Measurements from ENCODE around the gene CCDC146.

The CCDC146 gene

DNA sequence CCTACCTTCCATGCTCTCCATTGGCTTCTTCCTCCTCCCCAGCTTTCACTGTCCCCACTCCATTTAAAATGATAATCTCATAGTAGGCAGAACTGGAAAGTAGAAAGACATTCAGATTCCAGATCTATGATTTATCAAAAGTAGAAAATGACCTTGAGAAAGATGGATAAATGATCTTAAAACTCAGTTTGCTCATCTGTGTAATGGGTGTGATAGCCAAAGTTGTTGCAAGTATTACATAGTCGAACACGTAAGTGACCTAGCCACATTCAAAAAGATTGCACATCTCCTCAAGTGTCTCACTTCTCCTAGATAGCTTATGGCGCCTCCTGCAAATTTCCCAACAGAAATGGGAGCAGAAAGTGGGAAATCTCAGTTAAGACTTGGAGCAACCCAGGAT, 167.0 kb downstream of the CCDC146 start:
- H3K27ac ChIP-seq: no peak overlapping the region
- ChIA-PET CTCF (no interaction called here), POLR2A (ENCODE audit: low non-redundant PET) (no interaction called here)
- TF ChIP-seq, protein P1, sequence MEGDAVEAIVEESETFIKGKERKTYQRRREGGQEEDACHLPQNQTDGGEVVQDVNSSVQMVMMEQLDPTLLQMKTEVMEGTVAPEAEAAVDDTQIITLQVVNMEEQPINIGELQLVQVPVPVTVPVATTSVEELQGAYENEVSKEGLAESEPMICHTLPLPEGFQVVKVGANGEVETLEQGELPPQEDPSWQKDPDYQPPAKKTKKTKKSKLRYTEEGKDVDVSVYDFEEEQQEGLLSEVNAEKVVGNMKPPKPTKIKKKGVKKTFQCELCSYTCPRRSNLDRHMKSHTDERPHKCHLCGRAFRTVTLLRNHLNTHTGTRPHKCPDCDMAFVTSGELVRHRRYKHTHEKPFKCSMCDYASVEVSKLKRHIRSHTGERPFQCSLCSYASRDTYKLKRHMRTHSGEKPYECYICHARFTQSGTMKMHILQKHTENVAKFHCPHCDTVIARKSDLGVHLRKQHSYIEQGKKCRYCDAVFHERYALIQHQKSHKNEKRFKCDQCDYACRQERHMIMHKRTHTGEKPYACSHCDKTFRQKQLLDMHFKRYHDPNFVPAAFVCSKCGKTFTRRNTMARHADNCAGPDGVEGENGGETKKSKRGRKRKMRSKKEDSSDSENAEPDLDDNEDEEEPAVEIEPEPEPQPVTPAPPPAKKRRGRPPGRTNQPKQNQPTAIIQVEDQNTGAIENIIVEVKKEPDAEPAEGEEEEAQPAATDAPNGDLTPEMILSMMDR (conservative IDR thresholded peaks at IDR 0.05; ENCODE audit: low read depth): no peak
- no peak for DNase-seq (ENCODE audit: low spot score)

DNA sequence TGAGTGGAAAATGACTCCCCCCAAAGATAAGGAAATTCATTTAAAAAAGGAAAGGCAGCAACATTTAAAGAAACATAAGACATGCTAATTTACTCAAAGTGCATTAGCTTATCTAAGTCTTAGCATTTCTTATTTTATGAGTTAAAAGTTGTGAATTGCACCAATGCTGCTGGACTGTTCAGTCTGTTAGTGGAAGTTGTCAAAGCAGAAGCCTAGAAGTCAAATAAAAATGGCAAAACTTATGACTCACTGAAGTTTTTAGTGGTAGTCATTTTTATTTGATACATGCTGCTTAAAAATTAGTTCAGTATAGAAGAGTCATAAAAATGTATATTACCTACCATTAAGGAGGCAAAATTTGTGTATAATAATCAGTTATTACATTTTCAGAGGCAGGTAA, 168.0 kb downstream of the CCDC146 start:
- H3K27ac ChIP-seq: no peak overlapping the region
- DNase-seq (ENCODE audit: low spot score): no peak
- ChIA-PET CTCF (no interaction called here), POLR2A (ENCODE audit: low non-redundant PET) (no interaction called here)
- TF ChIP-seq, protein P1 (conservative IDR thresholded peaks at IDR 0.05; ENCODE audit: low read depth): no peak

DNA sequence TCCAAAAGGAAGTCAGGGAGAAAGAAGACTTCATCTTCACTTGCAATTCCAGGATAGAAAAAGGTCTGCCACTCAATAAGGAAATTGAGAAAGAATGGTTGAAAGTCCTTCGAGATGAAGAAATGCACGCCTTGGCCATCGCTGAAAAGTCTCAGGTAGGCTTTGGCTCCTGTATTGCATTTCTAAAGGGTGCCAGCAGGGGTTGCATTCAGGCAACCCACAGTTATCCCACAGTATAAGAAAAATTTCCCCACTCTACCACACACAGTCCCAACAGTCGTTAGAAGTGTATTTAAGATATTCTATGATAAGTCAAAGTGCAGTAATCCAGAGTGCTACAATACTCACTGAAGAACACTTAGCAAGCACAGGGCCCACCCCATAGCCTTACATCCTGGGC, 170.6 kb downstream of the CCDC146 start:
- ChIA-PET POLR2A (ENCODE audit: low non-redundant PET) (no interaction called here), CTCF (no interaction called here)
- DNase-seq (ENCODE audit: low spot score): no peak
- TF ChIP-seq, protein P1 (conservative IDR thresholded peaks at IDR 0.05; ENCODE audit: low read depth): no peak
- H3K27ac ChIP-seq: no peak overlapping the region

DNA sequence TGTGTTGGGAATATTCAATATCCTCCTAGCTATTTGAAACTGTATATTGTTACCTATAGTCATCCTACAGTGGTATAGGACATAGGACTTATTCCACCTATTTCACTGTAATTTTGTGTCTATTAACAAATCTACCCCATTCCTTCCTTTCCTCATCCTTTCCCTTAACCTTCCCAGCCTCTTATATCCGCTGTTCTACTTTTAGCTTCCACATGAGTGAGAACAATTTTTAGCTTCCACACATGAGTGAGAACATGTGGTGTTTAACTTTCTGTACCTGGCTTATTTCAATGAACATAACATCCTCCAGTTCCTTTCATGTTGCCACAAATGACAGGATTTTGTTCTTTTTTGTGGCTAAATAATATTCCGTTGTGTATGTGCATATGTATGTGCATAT, 173.1 kb downstream of the CCDC146 start:
- POLR2A ChIA-PET (ENCODE audit: low non-redundant PET): no interaction called here
- H3K27ac ChIP-seq: no peak overlapping the region
- CTCF ChIA-PET: no interaction called here
- TF ChIP-seq, protein P1 (conservative IDR thresholded peaks at IDR 0.05; ENCODE audit: low read depth): no peak
- DNase-seq (ENCODE audit: low spot score): no peak

DNA sequence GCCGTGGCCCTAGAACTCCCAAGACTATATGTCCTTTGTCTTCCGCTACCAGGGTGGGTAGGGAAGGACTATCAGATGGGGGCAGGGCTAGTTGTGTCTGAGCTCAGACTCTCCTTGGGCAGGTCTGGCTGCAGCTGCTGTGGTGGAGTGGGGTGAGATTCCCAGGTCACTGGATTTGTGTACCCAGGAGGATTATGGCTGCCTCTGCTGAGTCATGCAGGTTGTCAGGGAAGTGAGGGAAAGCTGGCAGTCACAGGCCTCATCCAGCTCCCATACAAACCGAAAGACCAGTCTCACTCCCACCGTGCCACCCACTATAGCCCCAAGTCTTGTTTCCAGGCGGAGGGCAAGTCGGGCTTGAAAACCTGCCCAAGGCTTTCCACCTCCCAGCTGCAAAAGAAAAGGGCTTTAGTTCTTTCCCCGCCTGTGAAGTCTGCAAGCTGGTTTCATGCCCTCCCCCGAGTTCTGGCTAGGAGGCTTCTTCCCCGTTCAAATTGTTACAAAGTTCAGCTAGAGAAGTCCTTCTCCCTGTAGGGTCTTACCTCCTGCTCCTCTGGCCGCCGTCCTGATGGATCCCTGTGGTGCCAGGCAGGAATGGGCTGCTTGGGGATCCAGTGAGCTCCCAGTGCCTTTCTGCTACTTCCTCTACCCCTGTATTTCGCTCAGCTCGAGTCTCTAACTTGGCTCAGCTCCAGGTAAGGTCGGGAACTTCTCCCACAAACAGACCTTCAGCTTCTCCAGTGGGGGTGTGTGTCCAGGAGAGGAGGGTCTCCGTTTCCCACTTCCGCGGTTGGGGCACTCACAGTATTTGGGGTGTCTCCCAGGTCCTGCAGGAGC, 184.0 kb downstream of the CCDC146 start:
- POLR2A ChIA-PET (ENCODE audit: low non-redundant PET): no interaction called here

DNA sequence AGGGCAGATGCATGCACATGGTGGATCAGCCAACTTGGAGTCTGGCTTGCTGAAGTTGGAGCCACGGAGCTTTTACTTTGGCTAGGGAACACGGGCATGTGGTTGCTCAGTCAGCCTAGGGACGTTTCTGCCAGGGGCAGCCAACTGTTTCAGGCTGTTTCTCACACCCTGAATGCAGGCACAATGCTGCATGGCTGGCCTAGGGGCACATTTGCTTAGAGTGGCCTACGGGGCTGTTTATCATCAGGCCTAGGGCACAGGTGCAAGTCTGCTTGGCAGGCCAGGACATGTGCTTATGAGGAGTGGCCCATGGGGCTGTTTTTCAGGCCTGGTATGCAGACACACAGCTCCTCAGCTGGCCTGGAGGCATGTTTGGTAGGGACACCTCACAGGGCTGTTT, 186.4 kb downstream of the CCDC146 start:
- ChIA-PET POLR2A (ENCODE audit: low non-redundant PET) (no interaction called here), CTCF (interaction anchor here (0.6 kb wide), 1 partner anchor 61 kb away, joined by 3 read pairs; no protein-coding TSS in a partner anchor)
- no peak for DNase-seq (ENCODE audit: low spot score)
- TF ChIP-seq, protein P1 (conservative IDR thresholded peaks at IDR 0.05; ENCODE audit: low read depth): no peak
- H3K27ac ChIP-seq: peak overlapping the region; percentile 59

More for the DNA sequence above, 184.0 kb downstream of the CCDC146 start:
- CTCF ChIA-PET: interaction anchor here (0.6 kb wide), 1 partner anchor 969 kb away, joined by 3 read pairs; no protein-coding TSS in a partner anchor
- TF ChIP-seq, protein P1 (conservative IDR thresholded peaks at IDR 0.05; ENCODE audit: low read depth): no peak
- DNase-seq (ENCODE audit: low spot score): no peak
- no peak overlapping the region for H3K27ac ChIP-seq
